ENCODE measurements around the gene OR5H2.

GRCh38 chr3:98274914-98275313, 7.4 kb upstream of the OR5H2 start:
- TF ChIP-seq POLR2AphosphoS5 (IDR thresholded peaks at IDR 0.05) (no peak), POLR2A (IDR thresholded peaks at IDR 0.05) (no peak), CTCF (IDR thresholded peaks at IDR 0.05) (no peak)

All from upper lobe of left lung (tissue), 4 donors.